HG03432 (cell line): ENCODE measurements around the gene DDN.
A peak's percentile ranks its signal among the peaks of the same experiment; 100 is the strongest.

Experiments
- ATAC-seq: cut with Tn5 transposase; IDR thresholded peaks from one replicate; pipeline ENCODE4 v1.9.1; 2021; ENCODE audit warnings: mild to moderate bottlenecking, moderate library complexity; ENCODE audit not compliant: unreplicated experiment

DDN gene

DNA sequence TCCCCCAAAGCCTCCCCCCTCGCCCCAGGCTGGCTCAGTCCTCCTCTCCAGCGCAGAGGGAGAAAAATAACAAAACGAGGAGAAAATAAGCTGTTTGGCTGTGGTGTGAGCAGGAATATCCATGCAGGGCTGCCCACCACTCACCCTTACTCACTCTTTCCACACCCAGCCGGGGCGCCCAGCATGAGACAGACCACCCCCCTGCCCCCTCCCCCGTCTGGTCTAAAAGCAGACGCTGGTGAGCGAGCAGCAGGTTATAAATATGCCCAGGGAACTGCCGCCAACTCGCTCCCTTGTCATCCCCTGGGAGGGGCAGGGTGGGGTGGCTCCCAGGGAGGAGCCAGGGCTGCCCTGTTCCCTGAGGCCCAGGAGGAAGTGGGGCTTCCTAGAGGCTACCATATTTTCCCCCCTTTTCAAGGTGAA lies 13.7 kb downstream of the DDN start:
- no peak for ATAC-seq

DNA sequence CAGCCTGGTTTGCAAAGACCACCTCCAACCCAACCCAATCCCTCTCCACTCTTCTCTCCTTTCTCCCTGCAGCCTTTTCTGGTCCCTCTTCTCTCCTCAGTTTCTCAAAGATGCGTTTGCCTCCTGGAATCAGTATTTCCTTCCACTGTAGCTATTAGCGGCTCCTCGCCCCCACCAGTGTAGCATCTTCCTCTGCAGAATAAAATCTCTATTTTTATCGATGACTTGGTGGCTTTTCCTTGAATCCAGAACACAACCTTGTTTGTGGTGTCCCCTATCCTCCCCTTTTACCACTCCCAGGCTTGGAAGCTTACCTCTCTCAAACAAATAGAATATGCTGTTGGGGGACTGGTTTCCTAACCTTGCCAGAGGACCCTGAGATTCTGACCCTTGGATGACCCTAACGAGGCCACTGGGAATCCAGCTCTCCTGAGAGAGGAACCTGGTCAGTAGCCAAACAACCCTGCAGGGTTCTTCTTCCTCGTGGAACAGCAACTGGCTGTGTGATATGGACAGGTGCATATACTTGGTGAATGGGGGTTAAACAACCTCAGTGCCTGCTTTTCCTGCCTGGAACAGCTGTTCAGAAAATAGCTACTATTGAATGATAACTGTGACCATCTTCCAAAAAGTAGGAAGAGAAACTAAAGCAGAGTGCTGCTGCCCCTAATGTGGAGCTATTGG lies 16.6 kb downstream of the DDN start:
- ATAC-seq = no peak

DNA sequence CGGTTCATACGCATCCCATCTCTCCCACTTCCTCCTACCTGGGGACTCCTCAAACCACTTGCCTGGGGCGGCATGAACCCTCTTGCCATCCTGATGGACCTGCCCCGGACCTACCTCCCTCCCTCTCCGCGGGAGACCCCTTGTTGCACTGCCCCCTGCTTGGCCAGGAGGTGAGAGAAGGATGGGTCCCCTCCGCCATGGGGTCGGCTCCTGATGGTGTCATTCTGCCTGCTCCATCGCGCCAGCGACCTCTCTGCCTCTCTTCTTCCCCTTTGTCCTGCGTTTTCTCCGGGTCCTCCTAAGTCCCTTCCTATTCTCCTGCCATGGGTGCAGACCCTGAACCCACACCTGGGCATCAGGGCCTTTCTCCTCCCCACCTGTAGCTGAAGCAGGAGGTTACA lies 17.4 kb downstream of the DDN start:
- no peak for ATAC-seq

DNA sequence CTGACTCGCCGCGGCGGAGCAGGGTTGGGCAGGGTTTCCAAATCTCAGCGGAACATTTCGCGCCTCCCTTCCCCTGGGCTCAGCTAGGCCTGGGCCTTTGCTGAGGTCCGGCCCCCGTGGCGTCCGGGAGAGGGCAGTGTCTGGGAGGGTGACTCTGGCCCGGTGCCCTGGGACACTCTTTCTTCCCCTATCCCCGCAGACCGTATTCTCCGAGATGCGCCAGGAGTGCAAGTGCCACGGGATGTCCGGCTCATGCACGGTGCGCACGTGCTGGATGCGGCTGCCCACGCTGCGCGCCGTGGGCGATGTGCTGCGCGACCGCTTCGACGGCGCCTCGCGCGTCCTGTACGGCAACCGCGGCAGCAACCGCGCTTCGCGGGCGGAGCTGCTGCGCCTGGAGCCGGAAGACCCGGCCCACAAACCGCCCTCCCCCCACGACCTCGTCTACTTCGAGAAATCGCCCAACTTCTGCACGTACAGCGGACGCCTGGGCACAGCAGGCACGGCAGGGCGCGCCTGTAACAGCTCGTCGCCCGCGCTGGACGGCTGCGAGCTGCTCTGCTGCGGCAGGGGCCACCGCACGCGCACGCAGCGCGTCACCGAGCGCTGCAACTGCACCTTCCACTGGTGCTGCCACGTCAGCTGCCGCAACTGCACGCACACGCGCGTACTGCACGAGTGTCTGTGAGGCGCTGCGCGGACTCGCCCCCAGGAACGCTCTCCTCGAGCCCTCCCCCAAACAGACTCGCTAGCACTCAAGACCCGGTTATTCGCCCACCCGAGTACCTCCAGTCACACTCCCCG lies 18.0 kb downstream of the DDN start:
- ATAC-seq = no peak

DNA sequence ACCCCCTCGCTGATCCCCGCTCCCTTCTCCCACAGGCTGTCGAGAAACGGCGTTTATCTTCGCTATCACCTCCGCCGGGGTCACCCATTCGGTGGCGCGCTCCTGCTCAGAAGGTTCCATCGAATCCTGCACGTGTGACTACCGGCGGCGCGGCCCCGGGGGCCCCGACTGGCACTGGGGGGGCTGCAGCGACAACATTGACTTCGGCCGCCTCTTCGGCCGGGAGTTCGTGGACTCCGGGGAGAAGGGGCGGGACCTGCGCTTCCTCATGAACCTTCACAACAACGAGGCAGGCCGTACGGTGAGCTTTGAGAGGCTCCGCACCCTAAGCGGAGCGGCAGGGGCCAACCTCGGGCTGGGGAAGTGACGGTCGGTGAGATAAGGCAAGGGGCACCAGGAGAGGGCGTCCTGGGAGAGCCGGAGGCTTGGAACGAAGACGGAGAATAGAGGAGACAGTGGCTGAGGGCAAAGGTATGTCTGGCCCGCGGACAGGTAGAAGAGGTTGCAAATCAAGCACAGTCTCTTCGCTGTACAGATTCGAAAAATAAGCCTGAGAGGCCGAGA lies 18.7 kb downstream of the DDN start:
- no peak for ATAC-seq

DNA sequence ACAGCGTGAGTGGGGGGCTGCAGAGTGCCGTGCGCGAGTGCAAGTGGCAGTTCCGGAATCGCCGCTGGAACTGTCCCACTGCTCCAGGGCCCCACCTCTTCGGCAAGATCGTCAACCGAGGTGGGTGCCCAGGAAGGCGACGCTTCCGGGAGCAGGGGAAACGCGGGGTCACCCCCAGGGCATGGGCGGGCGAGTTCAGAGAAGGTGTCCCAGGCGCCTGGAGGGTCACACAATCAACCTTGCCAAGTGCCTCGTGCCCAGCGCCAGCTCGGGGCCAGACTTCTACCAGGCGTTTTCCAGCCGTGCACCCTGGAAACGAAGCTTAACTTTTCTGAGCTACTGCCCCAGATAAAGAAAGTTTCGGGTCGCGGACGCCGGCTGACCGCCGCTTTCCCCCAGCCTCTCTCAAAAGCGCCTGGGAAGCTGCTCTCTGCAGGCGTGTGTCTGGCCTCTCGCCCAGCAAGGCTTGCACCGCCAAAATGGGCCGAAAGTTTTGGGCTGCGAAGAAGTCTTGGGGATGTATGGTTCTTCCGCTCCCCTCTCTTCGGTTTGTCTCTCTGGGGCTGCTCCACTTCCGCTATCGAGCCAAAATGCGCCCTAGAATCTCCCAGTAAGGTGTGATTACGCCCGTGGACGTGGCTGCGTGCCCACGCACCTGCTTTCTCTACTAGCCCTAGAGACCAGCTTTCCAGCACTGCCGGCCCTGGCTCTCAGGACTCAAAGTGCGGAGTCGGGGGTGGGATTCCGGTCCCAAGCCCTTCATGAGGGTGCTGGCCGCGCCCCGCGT lies 19.4 kb downstream of the DDN start:
- ATAC-seq = no peak

DNA sequence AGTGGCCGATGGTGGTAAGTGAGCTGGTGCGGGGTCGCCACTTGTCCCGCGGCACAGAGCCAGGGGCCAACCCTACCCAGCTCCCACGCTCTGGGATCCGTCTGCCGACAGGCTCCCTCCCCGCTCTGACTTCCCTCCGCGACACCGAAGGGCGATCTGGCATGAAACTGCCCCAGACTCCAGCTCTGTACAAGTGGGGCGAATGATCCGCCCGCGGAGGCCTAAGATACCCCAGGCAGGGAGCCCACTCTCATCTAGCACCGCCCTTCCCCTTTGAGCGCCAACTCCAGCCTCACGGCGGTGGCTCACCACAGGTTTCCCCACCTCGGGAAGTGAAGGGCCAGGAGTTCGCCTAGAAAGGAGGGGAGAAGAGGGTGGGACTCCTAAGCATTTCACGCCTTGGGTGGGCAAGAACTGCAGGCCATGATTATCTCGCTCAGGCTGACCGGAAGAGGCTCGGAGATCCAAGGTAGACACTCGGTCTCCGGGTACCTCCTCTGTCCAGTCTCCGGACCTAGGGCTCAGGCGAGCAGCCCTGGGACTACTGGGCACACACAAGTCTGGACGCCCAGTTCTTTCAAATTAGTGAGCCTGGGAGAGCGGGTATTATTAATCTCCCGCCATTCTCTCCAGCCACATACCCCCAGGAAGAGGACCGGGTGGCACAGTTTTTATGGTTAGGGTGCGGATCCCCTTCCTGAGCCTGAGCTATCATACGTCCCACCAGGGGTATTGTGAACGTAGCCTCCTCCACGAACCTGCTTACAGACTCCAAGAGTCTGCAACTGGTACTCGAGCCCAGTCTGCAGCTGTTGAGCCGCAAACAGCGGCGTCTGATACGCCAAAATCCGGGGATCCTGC lies 20.2 kb downstream of the DDN start:
- ATAC-seq = no peak

DNA sequence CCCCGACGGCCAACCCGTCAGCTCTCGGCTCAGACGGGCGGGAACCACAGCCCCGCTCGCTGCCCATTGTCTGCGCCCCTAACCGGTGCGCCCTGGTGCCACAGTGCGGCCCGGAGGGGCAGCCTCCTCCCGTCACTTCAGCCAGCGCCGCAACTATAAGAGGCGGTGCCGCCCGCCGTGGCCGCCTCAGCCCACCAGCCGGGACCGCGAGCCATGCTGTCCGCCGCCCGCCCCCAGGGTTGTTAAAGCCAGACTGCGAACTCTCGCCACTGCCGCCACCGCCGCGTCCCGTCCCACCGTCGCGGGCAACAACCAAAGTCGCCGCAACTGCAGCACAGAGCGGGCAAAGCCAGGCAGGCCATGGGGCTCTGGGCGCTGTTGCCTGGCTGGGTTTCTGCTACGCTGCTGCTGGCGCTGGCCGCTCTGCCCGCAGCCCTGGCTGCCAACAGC lies 20.9 kb downstream of the DDN start, which contains the start of gene WNT1:
TSS of gene WNT1 (plus strand) at position 32 of the 450 bp plus-strand sequence. CDS start at position 361, 329 bp downstream.
- no peak for ATAC-seq

DNA sequence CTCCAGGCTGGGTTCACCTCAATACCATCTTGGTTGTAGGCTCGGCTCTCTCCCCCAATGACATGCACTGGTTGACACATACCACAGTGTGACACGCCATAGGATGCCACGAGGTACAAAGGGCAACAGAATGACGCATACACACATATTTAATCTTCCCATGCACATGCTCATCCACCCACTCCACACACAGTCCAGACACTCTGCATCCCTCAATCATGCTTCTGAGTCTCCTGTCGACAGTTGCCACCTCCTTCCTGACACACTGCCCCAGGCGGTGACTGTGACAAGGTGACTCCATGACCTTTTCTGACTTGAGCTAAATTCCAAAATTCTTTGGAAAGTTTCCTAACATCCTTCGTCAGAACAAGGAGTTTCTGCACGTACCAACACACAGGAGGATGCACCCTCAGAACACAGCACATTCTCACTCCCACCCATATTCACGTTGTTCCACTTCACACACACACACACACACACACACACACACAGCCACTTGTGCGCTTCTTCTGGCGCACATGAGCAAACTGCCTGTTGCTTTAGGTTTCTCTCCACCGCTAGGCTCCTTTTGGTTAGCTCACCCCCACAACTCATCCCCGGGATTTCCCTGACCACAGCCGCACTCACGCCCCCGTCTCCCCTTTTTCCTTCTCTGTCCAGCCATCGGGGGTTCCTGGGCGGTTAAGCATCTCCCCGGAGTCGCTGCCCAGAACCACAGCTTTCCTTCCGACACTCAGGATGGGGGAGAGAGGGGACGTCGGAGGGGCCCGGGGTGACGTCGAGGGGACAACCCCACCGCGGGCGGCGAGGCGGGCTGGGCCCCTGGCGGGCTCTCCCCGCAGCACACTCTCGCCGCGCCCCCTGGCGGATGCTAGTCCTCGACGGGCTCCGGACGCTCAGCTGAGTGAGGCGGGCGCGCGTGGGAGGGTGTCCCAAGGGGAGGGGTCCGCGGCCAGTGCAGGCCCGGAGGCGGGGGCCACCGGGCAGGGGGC lies 21.6 kb downstream of the DDN start:
- no peak for ATAC-seq

DNA sequence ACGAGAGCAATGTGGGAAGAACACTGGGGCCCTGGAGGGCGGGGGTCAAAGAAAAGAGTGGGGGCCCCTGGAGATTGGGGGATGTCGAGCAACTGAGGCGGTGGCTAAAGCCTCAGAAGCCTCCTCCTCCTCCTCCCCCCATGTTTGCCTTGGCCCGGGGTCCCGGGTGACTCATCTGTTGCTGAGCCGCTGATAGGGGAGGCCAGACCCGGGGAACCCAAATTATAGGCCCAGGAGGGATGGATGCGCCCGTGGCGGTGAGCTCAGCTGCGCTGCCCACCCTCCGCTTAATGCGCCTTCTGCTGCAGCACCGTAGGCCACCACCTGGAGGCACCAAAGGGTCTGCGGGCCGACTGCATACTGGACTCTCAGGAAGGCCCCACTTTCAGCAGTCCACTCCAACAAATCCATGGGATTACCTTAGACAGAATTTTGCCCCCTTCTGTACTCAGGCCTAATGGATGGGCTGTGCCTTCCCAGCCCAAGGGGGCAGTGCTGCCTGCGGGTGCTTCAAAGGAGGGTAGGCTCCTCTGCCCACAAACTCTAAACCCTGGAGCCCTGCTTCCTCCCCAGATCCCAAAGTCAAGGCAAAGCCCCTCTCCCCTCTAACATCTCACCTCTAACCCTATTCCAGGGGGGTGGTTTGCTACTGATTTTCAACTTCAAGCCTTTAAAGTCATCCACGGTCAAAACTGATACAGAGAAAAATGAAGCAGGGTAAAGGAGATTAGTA lies 25.1 kb downstream of the DDN start:
- no peak for ATAC-seq

DNA sequence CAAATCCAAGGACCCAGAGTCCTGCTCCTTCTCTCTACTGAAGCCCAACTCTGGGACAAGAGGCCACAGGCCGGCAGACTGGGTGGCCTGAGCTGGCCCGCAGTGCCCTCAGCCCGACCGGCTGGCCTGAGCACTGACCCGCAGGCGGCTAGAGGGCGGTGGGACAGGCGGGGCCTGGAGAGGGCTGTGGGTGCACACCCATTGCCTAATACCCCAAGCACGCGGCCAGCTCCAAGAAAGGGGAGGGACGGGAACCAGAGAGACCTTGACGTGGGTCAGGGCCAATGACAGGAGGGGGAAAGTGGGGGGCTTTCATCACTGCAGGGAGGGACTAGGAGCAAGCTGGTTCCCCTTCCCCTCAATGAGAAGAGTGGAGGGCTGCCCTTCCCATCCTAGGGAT lies 25.6 kb downstream of the DDN start:
- no peak for ATAC-seq

DNA sequence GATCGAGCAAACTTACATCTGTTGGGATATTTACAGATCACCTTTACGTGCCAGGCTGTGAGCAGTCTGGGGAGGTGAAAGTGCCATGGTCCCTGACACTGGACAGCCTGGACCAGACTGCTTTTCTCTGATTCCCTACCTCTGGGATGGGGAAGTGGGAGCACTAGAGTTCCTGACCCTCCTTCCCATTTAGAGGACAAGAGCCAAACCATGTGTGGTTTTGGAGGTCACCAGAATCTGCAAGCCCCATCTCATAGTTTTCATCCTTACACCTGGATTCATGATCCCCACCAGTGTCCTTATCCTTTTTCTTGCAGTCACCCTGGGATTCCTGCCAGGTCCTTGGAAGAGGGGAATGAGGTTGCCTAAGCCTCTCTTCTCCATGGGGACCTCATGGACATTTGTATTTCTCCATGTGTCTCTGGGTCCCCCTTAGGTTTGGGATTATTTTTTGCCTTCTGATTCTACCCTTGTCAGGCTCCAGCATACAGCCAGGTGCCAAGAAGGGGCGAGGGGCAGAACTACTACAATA lies 26.2 kb downstream of the DDN start:
- no peak for ATAC-seq

DNA sequence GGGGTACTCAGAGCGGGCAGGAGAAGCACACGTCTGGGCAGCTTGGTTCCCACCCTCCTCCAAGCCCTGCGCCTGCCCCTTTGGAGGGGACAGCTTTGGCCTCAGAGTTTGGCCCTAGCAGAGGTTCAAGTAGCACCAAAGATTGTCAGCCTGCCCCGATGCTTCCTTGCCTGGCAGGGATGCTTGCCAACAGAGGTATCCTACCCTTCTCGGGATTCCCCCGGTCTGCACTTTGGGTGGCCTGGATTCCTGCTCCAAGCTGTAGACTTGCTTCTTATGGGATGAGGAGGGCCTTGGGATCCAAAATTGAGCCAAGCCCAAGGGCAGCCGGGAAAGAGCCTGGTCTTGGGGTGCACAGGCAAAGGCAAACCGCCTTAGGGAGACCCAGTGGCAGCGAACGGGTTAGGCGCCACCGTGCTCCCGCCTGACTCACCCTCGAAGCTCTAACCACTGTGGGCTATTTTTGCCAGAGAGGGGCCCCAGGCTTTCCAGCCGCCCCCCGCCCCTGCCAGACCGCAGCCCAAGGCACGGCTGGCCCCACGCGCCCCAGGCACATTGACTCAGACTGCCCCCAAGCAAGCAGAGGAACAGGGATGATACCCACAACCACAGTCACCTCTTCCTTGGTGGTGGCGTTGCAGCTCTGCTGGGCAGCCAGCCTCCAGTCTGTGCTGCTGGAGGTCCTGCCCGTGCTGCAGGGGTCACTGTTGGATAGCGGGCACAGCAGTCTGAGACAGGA lies 26.8 kb downstream of the DDN start:
- no peak for ATAC-seq

DNA sequence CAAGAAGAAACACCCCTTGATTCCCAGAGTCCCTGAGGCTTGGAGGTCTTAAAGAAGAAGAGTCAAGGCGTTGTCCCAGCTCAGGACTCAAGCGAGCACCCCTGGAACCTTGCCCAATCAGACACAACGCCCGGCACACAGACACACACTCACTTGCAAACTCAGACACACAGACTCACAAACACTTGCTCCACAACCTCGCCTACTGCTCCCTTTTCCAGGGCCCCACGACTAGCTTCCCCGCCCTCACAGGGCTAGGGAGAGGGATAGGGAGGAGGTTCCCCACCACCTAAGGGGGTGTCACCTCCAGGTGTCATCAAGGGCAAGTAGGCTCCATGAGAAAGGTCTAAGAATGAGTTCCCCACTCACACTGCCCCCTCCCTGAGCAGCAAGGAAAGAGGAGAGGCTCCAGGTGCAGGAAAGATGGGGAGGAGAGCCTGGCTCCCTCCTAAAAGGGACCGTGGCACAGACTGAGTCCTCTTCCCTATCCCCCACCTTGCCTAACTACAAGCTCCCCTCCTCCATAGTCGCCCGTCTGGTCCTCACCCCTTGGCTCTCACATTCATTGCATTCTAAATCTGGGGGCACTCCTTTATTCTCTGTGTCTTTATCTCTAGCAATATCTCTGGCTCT lies 28.4 kb downstream of the DDN start:
- no peak for ATAC-seq

DNA sequence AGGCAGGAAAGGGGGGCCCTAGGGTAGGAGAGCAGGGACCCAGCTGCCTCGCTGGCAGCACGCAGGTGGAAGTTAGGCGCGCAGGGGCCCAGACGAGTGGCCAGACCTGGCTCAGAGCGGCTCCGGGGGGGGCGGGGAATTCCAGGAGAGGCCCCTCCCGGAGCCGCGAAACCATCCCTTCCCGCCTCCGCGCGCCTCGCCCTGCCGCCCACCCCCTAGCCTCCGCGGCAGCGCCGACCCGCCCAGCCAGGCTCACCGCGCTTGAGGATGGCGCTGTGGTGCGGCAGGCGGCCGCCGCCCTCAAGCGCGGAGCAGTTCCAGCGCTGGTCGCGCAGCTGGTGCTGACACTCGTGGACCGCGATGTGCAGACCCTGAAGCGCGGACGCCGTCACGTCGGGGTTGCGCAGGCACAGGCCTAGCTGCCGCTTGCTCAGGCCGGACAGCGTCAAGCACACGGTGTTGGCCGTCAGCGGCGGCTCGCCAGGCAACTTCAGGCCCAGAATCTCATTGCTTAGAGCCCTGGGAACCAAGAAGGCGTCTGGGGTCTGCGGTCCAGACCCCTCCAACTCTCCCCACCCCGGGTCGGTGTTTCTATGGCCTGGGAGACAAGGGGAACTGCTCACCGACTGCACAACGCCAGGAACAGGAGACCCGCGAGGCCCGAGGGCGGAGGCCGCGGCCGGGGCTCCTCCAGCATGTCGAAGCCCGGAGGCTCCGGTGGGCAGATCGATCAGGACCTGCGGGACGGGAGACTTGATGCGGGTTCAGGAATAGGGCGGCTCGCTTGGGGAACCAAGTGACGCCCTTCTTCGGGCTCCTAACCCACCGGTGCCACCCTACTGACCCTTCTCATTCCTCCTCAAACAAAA lies 29.1 kb downstream of the DDN start:
- ATAC-seq = peak; percentile 41

DNA sequence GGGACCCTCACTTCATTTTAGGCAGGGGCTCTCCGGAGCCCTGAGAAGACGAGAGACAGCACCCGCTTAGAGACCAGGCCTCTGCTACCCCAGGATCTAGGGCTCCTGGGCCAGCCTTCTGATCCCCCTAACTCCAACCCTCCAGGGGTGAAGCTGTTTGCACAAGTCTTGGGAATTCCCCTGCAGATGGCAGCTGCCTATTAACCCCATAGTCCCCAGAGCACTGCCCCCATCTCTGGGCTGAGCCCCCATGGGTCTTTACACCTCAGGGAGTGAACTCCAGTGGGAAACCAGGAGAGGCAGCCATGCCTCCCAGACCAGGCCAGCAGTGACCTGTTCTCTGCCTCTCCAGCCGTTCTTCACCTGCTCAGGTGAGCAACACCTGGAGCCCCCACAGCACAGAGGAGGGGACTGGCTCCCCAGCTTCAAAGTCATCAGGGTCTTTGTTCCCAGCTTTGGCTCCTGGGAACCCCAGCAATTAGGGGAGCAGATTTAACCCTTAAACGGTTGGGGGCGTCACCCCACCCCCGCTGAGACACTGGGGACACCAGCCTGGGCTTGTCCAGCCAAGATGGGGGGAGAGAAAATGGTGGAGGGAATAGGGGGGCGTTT lies 29.9 kb downstream of the DDN start:
- no peak for ATAC-seq
